Stomach smooth muscle (tissue), 2 donors: ENCODE results near the gene MOB1A.

Source experiments
- H3K27ac ChIP-seq: one replicate; pipeline ENCODE4 v1.7.0; 2013; ENCODE audit warnings: mild to moderate bottlenecking, low read length, inconsistent platforms
- H3K27me3 ChIP-seq, 2 donors: one replicate each; pipeline ENCODE4 v1.7.0; 2013; ENCODE audit warnings: low read length in 2 of 2; ENCODE audit not compliant: insufficient read depth in 2 of 2, control insufficient read depth in 1 of 2
- H3K36me3 ChIP-seq, 2 donors: one replicate each; pipeline ENCODE4 v1.7.0; 2013; ENCODE audit warnings: low read length in 2 of 2; ENCODE audit not compliant: control insufficient read depth in 2 of 2, insufficient read depth in 2 of 2
- H3K4me1 ChIP-seq: one replicate; pipeline ENCODE4 v1.7.0; 2013; ENCODE audit warnings: low read length; ENCODE audit not compliant: control insufficient read depth, insufficient read depth
- H3K4me3 ChIP-seq, 2 donors: one replicate each; pipeline ENCODE4 v1.7.0; 2013; ENCODE audit warnings: low read length in 2 of 2
- H3K9ac ChIP-seq, 2 donors: one replicate each; pipeline ENCODE4 v1.7.0; 2013; ENCODE audit warnings: low read length in 2 of 2, mild to moderate bottlenecking in 1 of 2
- H3K9me3 ChIP-seq, 2 donors: one replicate each; pipeline ENCODE4 v1.7.0; 2013; ENCODE audit warnings: low read length in 2 of 2; ENCODE audit not compliant: control insufficient read depth in 2 of 2
- donor health status: healthy.
- donor health status: Pancreatic carcinoma.

The MOB1A gene

GRCh38 chr2:74178211-74179062 is at the start of gene MOB1A:
Gene MOB1A (minus strand): TSS chr2:74178879. CDS start chr2:74178674, 205 bp downstream.
- no peaks in the 10 kb centered on the region for H3K36me3 ChIP-seq
- H3K4me1 ChIP-seq = peaks cover 13% of the 10 kb centered on the region
- H3K9me3 ChIP-seq = no peaks in the 10 kb centered on the region
- peak within 1 kb of the TSS; percentile 88 for H3K27ac ChIP-seq
- peak within 1 kb of the TSS; percentile 70 to 88 for H3K4me3 ChIP-seq
- H3K9ac ChIP-seq = peak within 1 kb of the TSS; percentile 89 to 94
- H3K27me3 ChIP-seq = no peaks in the 10 kb centered on the region

- H3K9ac ChIP-seq = no peak overlapping the region
- H3K36me3 ChIP-seq = no peaks in the 10 kb centered on the region
- H3K4me1 ChIP-seq = peaks cover 17% of the 10 kb centered on the region
- no peak overlapping the region for H3K27ac ChIP-seq
- H3K4me3 ChIP-seq = no peak overlapping the region
- H3K9me3 ChIP-seq = no peaks in the 10 kb centered on the region
- H3K27me3 ChIP-seq = no peaks in the 10 kb centered on the region
Observed at GRCh38 chr2:74227646-74228045, 49.0 kb upstream of the MOB1A start.

GRCh38 chr2:74226648-74227213 is 48.1 kb upstream of the MOB1A start:
- Histone ChIP-seq H3K27me3 (no peaks in the 10 kb centered on the region), H3K9me3 (no peaks in the 10 kb centered on the region), H3K27ac (no peak overlapping the region), H3K36me3 (no peaks in the 10 kb centered on the region), H3K4me3 (peak overlapping the region in 1 of 2 donors; percentile 35), H3K9ac (no peak overlapping the region), H3K4me1 (peaks cover 17% of the 10 kb centered on the region)

- Histone ChIP-seq H3K4me3 (no peak overlapping the region), H3K4me1 (peaks cover 17% of the 10 kb centered on the region), H3K9ac (no peak overlapping the region), H3K9me3 (no peaks in the 10 kb centered on the region), H3K27me3 (no peaks in the 10 kb centered on the region), H3K27ac (no peak overlapping the region), H3K36me3 (no peaks in the 10 kb centered on the region)
Observed at GRCh38 chr2:74225698-74226459, 47.2 kb upstream of the MOB1A start.

- H3K27me3 ChIP-seq = no peaks in the 10 kb centered on the region
- H3K36me3 ChIP-seq = no peaks in the 10 kb centered on the region
- no peaks in the 10 kb centered on the region for H3K9me3 ChIP-seq
- H3K27ac ChIP-seq = no peak overlapping the region
- H3K9ac ChIP-seq = no peak overlapping the region
- peaks cover 17% of the 10 kb centered on the region for H3K4me1 ChIP-seq
- no peak overlapping the region for H3K4me3 ChIP-seq
Observed at GRCh38 chr2:74223941-74224770, 45.5 kb upstream of the MOB1A start.

- H3K9me3 ChIP-seq = no peaks in the 10 kb centered on the region
- peaks cover 16% of the 10 kb centered on the region for H3K4me1 ChIP-seq
- H3K36me3 ChIP-seq = no peaks in the 10 kb centered on the region
- no peak overlapping the region for H3K9ac ChIP-seq
- no peaks in the 10 kb centered on the region for H3K27me3 ChIP-seq
- no peak overlapping the region for H3K27ac ChIP-seq
- H3K4me3 ChIP-seq = no peak overlapping the region
Observed at GRCh38 chr2:74222300-74222650, 43.6 kb upstream of the MOB1A start.

- Histone ChIP-seq H3K36me3 (no peaks in the 10 kb centered on the region), H3K9ac (no peak overlapping the region), H3K27me3 (no peaks in the 10 kb centered on the region), H3K27ac (no peak overlapping the region), H3K4me3 (no peak overlapping the region), H3K9me3 (no peaks in the 10 kb centered on the region), H3K4me1 (peaks cover 10% of the 10 kb centered on the region)
Observed at GRCh38 chr2:74221604-74222299, 43.1 kb upstream of the MOB1A start.

- no peaks in the 10 kb centered on the region for H3K27me3 ChIP-seq
- no peak overlapping the region for H3K27ac ChIP-seq
- no peak overlapping the region for H3K9ac ChIP-seq
- H3K4me1 ChIP-seq = peaks cover 4% of the 10 kb centered on the region
- H3K9me3 ChIP-seq = no peaks in the 10 kb centered on the region
- H3K4me3 ChIP-seq = no peak overlapping the region
- H3K36me3 ChIP-seq = no peaks in the 10 kb centered on the region
Observed at GRCh38 chr2:74221091-74221490, 42.4 kb upstream of the MOB1A start.

- H3K9ac ChIP-seq = no peak overlapping the region
- no peak overlapping the region for H3K4me3 ChIP-seq
- no peaks in the 10 kb centered on the region for H3K4me1 ChIP-seq
- H3K27me3 ChIP-seq = no peaks in the 10 kb centered on the region
- H3K27ac ChIP-seq = no peak overlapping the region
- no peaks in the 10 kb centered on the region for H3K36me3 ChIP-seq
- H3K9me3 ChIP-seq = no peaks in the 10 kb centered on the region
Observed at GRCh38 chr2:74219846-74220486, 41.3 kb upstream of the MOB1A start.
